SHP77 treated with DMSO at 0.1 percent for 48 hours (cell line): ENCODE data around the gene NRN1L.
A peak's percentile ranks its signal among the peaks of the same experiment; 100 is the strongest.
"Not testable (repeated sequence)": the region's sequence is repeated elsewhere in the genome, so short reads cannot be mapped to it uniquely, and the experiment has no call there.

Experiments
- DNase-seq: peaks from one replicate; lab custom pipeline; 2025; lab: John Stamatoyannopoulos, UW

NRN1L gene

GRCh38 chr16:67860589-67861398 lies 23.9 kb upstream of the NRN1L start:
- no peak for DNase-seq

GRCh38 chr16:67861877-67862276 lies 22.8 kb upstream of the NRN1L start:
- no peak for DNase-seq

- no peak for DNase-seq
These were observed 21.8 kb upstream of the NRN1L start for GRCh38 chr16:67862623-67863583.

GRCh38 chr16:67864044-67864443 lies 20.6 kb upstream of the NRN1L start:
- DNase-seq, result not testable (repeated sequence)

- DNase-seq, result no peak
These were observed 20.1 kb upstream of the NRN1L start for GRCh38 chr16:67864594-67864993.

- DNase-seq, result no peak
These were observed 19.4 kb upstream of the NRN1L start for GRCh38 chr16:67865318-67865717.

- no peak for DNase-seq
These were observed 16.4 kb upstream of the NRN1L start for GRCh38 chr16:67868290-67868689.

GRCh38 chr16:67869653-67870052 lies 15.0 kb upstream of the NRN1L start:
- no peak for DNase-seq

GRCh38 chr16:67871256-67871655 lies 13.4 kb upstream of the NRN1L start:
- DNase-seq, result no peak

GRCh38 chr16:67872131-67872630 lies 12.5 kb upstream of the NRN1L start:
- no peak for DNase-seq

GRCh38 chr16:67872631-67873434 lies 11.9 kb upstream of the NRN1L start, which contains the start of gene EDC4:
Gene EDC4, plus strand, starts transcription at chr16:67873052. Its CDS starts 210 bp downstream, at chr16:67873262.
- peak; percentile 19 for DNase-seq

GRCh38 chr16:67873435-67874370 lies 11.0 kb upstream of the NRN1L start:
- DNase-seq, result no peak

GRCh38 chr16:67874372-67874771 lies 10.3 kb upstream of the NRN1L start:
- no peak for DNase-seq

GRCh38 chr16:67877064-67877463 lies 7.6 kb upstream of the NRN1L start:
- no peak for DNase-seq

GRCh38 chr16:67878232-67878631 lies 6.5 kb upstream of the NRN1L start:
- DNase-seq, result no peak

- DNase-seq, result no peak
These were observed 5.8 kb upstream of the NRN1L start for GRCh38 chr16:67878846-67879245.

GRCh38 chr16:67879462-67879861 lies 5.2 kb upstream of the NRN1L start:
- no peak for DNase-seq

- no peak for DNase-seq
These were observed 4.7 kb upstream of the NRN1L start for GRCh38 chr16:67879936-67880335.

GRCh38 chr16:67880584-67880983 lies 4.1 kb upstream of the NRN1L start:
- DNase-seq, result no peak

GRCh38 chr16:67881621-67882161 lies 3.0 kb upstream of the NRN1L start:
- DNase-seq, result peak; percentile 73
